Islet of Langerhans (tissue), 1 donor: ENCODE measurements around the gene CDKN1C.

Experiments
- FAIRE-seq: peaks from one replicate; lab custom pipeline; 2011; peaks lifted over from hg19 to GRCh38; lab: Jason Lieb, UNC

CDKN1C gene

DNA sequence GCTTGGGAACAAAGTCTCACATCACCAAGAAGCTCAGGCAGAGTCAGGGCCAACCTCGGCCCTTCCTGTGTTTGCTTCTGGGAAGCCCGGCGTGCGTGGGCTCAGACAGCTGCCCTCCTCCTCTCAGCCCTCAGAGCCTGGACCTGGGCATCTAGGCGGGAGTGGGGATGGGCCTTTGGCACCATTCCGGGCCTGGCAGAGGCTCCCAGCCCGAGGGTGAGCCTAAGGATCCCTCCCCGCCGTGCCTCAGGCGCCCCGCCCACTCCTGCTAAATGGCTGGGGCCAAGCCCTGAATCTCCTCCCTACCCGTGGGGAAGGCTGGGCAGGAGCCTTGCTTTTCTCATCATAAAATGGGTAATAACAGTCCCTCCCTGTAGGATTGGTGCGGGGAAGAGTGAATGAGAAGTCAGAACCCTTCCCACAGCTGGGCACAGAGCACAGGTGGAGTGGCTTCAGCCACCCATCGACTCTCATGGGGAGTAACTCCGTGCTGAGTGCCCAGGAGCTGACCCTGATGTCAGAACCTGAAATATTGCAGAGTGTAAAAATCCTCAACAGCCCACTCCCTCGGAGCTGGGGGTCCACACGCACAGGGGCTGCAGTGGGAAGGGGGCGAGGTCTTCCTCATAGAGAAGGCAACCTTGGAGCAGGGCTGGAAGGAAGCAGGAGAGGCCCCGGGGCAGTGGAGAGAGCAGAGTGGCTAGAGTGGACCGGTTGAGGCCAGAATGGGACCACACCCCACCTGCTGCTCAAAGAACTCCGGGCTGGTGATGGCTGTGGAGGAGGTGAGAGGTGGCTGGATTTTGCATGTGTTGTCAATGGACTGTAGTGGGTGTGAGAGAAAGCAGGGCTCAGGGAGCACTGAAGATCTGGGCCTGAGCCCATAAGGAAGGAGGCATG, 18.8 kb upstream of the CDKN1C start:
- no peak for FAIRE-seq

DNA sequence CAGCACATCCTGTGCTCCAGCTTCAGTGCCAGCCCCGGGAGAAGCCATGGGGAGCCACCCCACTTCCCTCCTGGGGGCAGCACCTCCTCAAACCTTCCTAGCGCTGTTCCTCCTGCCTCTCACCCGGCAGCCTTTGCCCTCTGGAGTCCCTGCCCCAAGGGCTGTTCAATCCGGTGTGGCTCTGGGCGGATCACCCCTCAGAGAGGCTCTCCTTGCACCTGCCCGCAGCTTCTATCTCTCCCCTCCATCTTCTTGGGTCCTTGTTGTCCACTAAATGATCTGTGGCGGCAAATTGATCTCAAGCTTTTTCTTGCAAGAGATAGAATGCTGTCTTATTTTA, 18.1 kb upstream of the CDKN1C start:
- no peak for FAIRE-seq

DNA sequence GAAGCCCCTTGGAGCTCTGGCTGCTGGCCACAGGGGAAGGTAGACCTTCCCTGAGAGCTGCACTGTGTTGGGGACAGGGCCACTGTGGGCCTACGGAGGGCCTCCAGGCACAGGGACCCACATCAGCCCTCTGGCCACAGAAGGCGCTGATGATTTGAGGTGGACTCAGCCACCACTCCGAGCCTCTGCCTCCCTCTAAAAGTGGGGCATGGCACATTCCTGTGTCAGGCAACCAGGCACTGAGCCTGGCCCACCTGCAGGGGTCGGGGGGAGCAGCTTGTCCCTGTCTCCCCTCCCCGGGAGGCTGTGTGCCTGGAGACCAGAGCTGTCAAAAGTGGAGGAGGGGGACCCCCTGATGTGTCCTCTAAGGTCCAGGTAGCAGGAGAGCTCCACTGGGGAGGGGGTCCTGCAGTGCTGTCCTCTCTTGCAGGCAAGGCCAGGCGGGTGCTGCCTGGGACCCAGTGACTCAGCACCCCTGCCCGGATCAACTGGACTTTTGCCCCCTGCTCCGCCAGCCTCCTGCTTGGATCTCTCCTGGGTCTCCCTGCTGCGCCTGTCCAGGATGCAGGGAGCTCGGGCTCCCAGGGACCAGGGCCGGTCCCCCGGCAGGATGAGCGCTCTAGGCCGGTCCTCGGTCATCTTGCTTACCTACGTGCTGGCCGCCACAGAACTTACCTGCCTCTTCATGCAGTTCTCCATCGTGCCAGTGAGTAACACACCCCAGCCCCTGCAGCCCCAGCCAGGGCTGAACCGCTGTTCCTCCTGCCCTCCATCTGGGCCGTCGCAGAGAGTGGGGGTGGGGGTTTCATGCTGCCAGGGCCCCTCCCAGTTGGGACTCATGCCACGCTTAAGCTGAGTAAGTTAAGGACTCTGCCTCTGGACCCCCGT, 17.5 kb upstream of the CDKN1C start:
- FAIRE-seq = no peak

DNA sequence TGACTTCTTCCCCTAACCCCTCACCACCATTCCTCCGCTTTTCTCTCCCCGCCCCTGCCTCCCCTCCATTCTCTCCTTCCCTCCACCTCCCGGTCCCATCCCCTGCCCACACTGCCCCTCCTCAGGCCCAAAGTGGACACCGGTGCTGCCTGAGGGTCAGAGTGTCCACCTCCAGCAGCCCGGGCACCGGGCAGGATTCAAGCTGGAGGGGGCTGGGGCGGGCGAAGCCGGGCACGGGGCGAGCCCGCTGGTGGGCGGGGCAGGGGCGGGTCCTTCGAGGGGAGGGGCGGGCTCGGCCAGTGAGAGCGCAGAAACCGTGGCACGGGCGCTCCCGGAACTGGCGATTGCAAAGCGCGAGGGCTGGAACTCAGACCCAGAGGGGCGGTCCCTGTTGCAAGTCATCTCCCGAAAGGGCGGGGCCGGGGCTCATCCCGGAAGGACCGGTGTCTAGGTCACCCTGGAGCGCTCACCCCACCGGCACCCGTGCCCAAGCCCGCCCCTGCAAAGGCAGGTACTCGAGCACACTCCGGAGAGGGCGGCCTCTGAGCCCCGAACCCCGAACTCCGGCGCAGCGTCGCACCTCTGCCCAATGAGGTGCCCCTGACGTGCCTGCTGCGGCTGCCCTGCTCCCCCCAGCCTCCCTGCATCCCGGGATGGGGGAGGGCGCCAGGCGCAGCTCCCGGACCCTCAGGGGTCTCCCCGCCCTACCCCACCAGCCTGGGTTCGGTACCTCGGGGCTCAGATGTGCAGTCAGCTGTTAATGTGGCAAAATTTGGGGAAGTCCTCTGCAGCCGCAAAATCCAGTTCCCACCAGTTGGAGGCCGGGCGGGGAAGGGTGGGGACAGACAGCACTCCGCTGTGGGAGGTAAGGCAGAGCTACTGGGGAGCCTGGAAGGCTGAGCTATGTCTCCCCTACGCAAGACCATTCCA, 16.5 kb upstream of the CDKN1C start:
- no peak for FAIRE-seq

DNA sequence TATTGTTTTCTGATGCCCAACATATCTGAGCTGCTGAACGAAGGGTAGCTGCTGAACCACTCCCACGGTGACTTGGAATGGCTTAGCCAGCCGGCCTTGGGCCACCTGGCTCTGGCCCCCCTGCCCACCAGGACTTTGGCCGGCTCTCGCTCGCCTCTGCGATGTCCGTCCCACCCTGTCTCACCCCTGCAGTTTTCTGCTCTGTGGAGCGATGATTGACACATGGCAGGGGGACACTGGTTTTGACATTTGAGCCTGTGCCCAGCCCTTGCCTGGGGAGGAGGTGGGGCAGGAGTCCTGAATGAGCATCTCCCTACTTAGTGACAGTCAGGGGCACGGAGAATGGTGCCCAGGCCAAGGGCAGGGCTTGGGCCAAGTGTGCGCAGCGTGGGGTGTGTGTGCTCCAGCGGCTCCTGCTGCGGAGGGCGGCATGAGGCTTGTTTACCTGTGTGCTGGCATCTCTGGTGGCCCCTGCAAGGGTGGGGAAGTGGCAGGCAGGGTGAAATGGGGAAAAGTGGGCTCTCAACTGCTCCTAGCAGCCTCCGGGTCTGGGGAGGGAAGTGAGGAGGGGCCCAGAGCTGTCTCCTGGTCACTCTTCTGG, 15.7 kb upstream of the CDKN1C start:
- no peak for FAIRE-seq

DNA sequence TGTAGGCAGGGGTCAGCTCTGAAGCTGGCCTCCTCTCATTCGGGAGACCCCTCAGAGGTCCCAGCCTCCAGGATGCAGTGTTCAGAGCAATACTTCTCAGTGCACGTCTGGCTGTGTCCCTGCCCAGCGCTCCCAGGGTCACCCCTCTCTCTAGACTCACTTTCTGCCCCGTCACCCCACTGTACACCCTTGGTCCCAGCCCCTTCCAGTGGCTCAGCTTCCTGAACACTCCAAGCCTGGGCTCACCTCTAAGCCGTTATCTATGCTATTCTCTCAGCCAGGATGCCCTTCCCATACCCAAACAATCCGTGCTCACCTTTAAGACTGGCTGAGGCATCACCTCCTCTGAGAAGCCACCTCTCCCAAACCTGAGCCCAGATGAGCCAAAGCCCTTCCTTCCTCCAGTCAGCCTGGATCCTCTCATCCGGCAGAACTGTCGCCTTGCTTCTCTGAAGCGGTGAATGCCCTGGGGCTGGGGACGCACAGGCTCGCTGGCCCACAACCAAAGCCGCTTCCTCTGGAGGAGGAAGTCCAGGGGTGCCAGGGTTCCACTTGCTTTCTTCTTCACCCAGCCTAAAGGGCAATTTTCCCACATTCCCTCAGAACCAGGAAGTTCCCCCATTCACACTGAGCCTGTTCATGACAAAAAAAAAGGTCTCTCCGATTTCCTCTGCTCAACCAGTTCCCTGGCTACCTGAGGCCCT, 13.7 kb upstream of the CDKN1C start:
- FAIRE-seq = no peak

DNA sequence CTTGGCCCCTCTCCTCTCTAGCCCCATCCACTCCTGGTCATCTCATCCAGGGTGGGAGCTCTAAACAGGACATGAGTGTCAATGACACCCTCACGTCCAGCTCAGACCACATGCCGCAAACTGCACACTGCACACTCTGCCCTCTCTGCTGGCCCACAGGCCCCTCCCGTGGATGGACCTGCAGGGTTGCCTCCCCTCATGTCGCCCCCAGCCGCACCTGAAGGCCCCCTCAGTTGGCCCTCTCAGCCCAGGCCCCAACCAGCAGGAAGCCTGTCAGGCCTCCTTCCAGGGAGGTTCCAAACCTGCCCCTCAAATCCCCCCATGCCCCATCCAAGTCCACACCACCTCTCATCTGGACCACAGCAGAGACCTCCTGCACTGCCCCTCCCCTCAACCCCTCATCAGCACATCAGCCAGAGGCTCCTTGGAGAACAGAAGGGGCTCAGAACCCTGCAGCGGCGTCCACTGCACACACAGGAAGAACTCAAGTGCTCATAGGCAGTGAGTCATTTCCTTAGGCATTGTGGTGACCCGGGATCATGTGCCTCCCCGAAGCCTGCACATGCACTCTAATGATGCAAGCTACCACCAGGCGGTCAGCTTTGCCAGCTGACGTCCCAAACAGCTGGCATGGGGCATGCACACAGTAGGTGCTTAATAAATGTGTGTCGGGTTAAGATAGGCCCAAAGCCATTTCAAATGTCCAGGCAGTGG, 12.9 kb upstream of the CDKN1C start:
- no peak for FAIRE-seq

DNA sequence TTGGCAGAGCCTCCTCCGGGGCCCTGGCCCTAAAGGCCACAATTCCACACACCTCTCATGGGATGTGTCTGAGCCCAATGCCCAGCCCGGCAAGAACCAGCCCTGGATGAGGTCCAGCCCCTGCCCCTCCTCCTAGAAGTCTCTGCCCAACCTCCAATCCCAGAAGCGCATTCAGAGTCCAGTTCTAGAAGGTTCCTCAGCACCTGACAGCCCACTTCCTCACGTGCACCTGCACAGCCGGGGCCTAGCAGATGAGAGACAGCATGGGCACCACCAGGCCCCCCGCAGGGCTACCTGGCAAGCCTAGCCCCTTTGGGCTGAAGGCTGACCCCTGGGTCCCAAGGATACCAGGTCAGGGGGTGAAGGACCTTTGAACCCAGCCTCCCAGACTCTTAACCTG, 11.5 kb upstream of the CDKN1C start:
- no peak for FAIRE-seq

DNA sequence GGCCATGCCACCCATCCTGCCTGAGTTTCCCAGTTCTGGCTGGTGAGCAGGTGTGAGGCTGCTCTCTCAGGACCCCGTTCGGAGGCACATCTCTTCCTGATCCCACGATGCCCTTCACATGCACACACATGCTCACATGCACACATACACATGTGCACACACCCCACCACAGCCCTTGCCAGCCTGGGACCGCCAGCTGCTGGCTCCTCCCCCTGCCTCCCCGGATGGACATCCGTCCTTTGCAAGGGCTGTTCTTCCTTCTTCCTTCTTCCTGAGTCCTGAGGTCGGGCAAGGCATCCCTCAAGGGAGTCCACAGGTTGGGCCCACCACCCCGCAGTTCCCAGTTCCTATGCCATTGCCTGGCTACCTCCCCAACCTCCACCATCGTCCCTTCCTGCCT, 10.5 kb upstream of the CDKN1C start:
- FAIRE-seq = no peak

DNA sequence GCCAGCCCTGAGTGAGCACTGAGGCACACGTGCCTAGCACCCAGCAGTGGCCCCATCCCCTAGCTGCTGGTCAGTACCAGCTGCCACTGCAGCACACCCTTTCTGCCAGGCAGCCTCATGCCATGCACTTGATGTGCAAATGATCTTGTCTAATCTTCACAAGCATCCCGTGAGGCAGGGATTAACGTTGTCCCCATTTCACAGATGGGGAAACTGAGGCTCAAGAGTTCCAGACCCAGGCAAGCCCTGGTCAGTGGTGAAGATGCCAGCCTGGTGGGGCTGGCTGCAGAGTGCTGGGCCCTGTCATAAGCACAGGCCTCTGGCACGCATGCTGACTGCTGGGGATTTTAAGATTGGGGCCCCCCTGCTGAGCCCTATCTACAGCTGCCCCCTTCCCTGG, 8.4 kb upstream of the CDKN1C start:
- FAIRE-seq = no peak

DNA sequence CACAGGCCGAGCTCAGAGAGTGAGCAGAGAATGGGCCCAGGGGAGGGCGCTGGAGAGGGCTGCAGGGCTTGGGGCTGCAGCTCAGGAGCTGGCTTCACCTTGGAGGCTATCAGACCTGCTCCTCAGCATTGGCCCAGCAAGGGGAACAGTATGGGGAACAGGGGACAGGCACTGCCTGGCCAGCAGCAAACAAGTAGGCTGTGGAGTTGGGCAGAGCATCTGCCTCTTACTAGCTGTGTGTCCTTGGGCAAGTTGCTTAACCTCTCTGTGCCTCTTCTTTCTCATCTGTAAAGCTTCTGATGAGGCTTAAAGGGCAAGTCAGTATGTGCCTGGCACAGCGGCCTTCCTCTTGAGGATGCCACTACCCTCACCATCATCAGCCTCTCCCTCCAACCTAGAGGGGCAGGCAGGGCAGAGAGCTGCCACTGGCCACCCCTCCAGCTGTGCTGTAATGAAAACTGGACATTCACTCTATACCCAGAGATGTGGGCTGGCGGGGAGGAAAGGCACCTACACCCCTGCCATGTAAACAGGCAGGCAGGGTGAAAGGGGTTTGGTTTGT, 7.5 kb upstream of the CDKN1C start:
- no peak for FAIRE-seq

DNA sequence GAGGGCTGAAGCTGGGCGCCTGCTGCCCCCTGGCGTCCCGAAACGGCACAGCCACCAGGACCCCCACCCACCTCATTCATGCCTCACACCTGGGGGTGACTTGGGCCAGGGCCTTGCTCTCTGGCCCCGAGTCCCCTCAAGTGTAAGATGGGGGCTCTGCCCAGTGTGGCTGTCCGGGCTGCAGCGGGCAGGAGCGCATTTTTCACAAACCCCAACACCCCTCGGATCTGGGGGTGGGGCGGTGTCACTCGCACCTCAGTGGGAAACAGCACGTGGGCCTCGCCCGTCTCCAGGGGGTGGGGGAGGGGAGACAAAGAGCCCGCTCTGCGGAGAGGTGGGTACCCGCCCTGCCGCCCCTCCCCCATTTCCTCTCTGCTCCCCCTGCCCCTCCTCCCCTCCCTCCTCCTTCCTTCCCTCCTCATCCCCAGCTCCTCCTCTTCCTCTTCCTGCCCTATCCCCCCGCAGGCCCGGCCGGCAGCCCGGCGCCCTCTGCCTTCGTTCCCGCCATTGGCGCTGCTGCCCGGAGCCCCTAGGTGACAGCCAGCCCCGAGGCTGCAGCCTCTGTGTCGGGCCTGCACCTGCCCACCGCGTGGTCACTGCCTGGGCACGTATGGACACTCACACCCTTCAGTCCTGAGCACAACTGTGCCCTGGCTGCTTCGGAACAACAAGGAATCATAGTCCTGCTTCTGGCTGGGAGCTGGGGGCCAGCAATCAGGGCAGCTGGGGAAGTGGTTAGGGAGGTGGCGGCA, 6.8 kb upstream of the CDKN1C start:
- no peak for FAIRE-seq

DNA sequence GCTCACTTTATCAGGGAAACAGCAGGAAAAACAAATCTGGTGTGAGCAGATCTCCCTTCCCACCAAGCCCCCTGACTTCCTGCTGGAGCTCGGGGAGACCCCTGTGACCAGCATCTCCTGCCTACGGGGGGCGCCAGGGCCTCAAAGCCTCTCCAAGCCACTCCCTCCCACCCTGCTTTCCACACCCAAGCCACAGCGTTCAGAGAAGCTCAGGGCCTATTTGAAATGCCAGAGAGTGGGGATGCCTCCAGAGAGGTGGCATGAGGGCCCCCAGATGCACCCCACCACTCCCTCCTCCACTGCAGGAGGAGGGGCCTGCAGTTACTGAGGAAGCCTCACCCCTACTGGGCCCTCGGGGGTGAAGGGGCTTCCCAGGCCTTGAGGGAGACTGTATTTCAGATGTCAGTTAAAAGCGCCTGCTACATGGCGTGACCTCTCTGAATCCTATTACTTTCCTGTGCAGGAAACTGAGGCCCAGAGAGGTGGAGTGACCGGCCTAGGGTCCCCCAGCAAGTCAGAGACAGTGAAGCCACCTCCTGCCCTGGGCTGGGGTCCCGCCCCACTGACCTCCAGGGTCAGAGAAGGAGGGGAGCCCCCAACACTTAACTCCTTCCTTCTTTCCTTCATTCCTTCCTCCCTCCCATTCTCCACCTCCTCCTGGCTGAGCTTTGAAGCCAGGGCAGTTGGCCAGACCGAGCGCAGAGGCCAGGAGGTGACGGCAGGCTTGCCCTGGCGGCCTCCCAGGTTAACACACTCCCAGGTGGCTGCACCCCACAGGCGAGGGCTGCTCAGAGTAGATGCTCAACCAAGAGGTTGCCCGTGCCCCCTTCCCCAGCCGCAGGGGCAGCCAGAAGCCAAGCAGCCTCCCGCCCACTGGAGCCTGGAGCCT, 6.0 kb upstream of the CDKN1C start:
- FAIRE-seq = no peak

DNA sequence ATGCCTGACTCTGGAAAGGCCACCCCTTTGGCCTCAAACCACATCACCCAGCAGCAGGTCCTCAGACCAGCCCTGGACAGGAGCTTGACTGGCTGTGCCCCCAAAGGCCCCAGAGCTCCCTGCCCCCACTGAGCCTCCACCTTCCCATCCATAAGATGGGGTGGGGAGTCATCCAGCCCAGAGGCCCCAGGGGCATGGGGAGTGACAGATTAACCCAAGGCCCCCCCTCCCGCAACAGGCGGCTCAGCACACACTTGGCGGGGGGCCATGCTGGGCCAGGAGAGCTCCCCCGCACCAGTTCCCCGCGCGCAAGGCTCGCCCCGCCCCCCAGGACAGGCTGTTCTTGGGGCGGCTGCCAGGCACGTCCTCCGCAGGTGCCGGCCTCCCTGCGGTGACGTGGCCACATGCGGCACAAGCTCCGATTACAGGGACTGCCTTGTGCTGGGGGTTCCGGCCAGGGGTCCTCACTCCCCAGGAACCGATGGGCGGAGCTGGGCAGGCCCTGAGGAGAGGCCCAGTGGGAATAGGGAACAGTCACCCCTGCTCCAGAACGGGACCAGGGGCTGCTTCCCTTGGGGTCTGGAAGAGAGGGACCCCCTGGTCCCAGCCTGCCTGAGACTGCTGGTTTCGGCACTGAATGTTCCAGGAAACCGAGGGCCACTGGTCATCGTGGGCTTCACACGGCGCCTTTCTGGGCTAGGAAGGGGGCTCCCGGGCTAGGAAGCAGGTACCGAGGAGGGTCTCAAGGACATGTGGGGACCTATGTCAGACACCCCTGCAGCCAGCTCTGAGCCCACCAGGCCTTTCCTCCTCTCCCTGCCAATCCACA, 5.1 kb upstream of the CDKN1C start:
- FAIRE-seq = no peak

DNA sequence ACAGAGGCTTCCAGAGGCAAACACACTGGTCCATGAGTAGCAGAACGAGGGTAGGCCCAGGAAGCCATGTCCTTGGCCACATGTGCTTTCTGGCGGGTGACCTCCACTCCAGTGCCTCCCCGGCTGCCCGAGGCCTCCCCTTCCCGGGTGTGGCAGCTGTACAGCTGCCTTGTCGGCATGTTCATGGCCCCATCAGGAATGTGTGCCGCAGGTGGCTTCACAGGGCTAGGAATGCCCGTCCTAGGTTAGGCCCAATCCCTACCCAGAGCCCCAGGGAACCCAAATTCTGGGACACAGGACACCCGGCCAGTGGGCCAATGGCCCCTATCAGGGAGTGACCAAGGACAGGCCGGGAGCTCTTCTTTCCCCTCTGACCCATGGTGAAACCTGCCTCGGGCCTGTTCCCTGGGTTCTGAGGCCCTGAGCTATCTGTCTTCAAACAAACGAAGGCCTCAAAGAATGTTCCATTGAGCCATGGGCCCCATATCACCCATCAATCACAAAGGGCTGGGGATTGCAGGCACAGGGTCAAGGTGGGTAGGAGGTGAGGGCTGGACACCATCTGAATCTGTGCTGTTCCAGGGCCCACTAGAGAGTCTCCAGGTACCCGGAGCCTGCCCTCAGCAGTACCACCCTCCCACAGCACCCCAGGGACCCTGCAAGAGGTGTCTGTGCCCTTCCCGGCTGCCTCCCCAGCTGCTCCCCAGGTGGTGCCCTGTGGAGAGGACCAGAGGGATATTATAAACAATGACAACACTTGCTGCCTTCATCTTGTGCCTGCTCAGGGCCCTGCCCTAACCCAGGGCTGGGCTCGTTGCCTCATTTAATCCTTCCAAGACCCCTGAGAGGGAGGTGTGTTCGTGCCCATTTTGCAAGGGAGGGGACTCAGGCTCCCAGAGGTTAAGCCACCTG, 4.0 kb upstream of the CDKN1C start:
- no peak for FAIRE-seq

DNA sequence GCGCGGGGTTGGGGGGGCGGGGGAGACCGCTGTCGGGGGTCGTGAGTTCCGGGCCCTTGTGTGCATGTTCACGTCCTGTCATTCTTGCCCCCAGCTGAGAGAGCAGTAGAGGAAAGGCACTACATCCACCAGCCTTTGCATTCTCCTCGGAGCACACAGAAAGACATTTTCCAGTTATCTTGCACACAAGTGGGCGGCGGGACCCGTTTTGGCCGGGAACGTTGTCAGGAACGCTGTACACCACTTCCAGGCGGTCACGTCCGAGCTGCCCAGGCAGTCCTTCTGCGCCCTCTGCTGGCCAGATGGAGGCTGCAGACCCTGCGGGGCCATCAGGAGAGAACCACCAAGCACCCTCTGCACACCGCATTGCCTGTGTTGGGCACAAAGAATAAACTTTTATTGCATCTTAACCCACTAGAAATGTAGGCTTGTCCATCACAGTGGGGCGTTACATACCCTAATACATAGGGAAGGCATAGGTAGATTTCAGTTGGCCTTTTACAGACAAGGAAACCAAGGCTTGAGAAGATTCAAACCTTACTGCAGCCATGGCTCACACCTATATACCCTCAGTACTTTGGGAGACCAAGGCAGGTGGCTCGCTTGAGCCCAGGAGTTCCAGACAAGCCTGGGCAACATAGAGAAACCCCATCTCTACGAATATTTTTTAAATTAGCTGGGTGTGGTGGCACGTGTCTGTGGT, 2.8 kb upstream of the CDKN1C start:
- no peak for FAIRE-seq
